ENCODE measurements around the gene DYNC2H1.

DNA sequence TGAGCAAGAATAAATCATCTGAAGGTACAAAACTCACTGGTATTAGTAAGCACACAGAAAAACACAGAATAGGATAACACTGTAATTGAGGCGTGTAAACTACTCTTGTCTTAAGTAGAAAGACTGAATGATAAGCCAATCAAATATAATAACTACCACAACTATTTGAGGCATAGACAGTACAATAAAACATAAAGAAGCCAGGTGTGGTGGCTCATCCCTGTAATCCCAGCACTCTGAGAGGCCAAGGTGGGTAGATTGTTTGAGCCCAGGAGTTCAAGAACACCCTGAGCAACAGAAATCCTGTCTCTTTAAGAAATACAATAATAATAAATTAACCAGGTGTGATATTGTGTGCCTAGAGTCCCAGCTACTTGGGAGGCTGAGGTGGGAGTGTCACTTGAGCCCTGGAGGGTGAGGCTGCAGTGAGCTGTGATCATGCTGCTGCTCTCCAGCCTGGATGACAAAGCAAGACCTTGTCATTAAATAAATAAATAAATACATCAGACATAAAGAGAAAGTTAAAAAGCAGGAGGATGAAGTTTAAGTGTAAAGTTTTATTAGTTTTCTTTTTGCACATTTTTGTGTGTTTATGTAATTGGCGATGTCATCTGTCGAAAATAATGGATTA, 390.6 kb downstream of the DYNC2H1 start:
- TF ChIP-seq CTCF (IDR thresholded peaks at IDR 0.05) (no peak), POLR2A (IDR thresholded peaks at IDR 0.05) (no peak)
